ENCODE results near the gene TMSB10.
A peak's percentile ranks its signal among the peaks of the same experiment; 100 is the strongest.
"Not testable (repeated sequence)": the region's sequence is repeated elsewhere in the genome, so short reads cannot be mapped to it uniquely, and the experiment has no call there.

The TMSB10 gene

DNA sequence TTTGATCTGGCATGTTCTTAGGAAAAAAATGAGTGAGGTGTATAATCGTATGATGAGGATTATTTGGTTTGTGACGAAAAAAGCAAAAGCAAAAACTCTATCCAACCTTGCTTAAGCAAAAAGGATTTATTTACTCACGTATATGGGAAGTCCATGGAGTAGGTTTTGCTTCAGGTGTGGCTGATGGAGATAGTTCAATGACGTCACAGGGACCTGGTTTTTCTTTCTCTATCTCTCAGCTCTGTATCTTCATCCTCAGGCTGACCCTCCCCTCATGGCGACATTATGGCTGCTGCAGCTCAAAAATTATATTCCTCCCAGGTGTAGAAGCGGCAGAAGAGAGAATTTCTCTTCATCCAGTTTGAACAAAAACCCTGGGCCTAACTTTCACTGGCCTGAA lies 8.9 kb downstream of the TMSB10 start:
- Histone ChIP-seq H3K4me1 (ENCODE audit: insufficient read depth, poor library complexity, severe bottlenecking) (peaks cover 5% of the 10 kb centered on the region), H3K27ac (ENCODE audit: poor library complexity, severe bottlenecking) (no peak overlapping the region), H3K27me3 (ENCODE audit: insufficient read depth, poor library complexity, severe bottlenecking) (no peaks in the 10 kb centered on the region), H3K36me3 (ENCODE audit: low read depth) (no peaks in the 10 kb centered on the region), H3K4me3 (ENCODE audit: severe bottlenecking) (no peak overlapping the region), H3K9me3 (ENCODE audit: severe bottlenecking) (no peaks in the 10 kb centered on the region)
- TF ChIP-seq, protein P1, sequence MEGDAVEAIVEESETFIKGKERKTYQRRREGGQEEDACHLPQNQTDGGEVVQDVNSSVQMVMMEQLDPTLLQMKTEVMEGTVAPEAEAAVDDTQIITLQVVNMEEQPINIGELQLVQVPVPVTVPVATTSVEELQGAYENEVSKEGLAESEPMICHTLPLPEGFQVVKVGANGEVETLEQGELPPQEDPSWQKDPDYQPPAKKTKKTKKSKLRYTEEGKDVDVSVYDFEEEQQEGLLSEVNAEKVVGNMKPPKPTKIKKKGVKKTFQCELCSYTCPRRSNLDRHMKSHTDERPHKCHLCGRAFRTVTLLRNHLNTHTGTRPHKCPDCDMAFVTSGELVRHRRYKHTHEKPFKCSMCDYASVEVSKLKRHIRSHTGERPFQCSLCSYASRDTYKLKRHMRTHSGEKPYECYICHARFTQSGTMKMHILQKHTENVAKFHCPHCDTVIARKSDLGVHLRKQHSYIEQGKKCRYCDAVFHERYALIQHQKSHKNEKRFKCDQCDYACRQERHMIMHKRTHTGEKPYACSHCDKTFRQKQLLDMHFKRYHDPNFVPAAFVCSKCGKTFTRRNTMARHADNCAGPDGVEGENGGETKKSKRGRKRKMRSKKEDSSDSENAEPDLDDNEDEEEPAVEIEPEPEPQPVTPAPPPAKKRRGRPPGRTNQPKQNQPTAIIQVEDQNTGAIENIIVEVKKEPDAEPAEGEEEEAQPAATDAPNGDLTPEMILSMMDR (IDR thresholded peaks at IDR 0.05; ENCODE audit: poor library complexity, severe bottlenecking), result no peak
- DNase-seq (ENCODE audit: low spot score), result no peak
- ATAC-seq (ENCODE audit: low read depth), result no peak

DNA sequence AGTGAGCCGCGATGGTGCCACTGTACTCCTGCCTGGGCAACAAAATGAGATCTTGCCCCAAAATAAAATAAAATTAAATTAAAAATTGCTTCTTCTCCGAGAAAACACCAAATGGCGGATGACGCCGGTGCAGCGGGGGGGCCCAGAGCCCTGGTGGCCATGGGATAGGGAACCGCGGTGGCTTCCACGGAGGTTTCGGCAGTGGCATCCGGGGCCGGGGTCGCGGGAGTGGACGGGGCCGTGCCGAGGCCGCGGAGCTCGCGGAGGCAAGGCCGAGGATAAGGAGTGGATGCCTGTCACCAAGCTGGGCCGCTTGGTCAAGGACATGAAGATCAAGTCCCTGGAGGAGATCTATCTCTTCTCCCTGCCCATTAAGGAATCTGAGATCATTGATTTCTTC lies 10.2 kb downstream of the TMSB10 start:
- not testable (repeated sequence) for DNase-seq (ENCODE audit: low spot score); H3K27me3 ChIP-seq (ENCODE audit: insufficient read depth, poor library complexity, severe bottlenecking); H3K27ac ChIP-seq (ENCODE audit: poor library complexity, severe bottlenecking); ATAC-seq (ENCODE audit: low read depth); H3K9me3 ChIP-seq (ENCODE audit: severe bottlenecking); H3K36me3 ChIP-seq (ENCODE audit: low read depth); H3K4me3 ChIP-seq (ENCODE audit: severe bottlenecking)
- H3K4me1 ChIP-seq (ENCODE audit: insufficient read depth, poor library complexity, severe bottlenecking), result peaks cover 18% of the 10 kb centered on the region

DNA sequence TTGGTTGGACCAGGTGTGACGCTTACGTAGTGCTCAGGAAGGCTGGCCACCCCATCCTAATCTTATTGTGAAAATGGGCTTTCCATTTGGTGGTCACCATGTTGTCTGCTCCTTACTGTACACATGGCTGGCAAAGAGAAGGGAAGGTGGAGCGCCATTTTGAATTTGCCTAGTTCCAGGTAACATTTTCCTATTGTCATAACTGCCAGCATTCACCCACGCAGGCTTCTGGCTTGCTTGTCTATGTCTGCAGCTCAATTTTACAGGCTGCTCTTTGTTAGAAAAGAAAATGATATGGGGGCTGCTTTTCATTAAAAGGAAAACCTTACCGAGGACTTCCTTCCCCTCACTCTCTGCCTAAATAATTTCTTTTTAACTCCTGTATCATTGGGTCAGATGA lies 12.4 kb downstream of the TMSB10 start:
- not testable (repeated sequence) for DNase-seq (ENCODE audit: low spot score); H3K27me3 ChIP-seq (ENCODE audit: insufficient read depth, poor library complexity, severe bottlenecking); ATAC-seq (ENCODE audit: low read depth); H3K4me3 ChIP-seq (ENCODE audit: severe bottlenecking); H3K9me3 ChIP-seq (ENCODE audit: severe bottlenecking); H3K36me3 ChIP-seq (ENCODE audit: low read depth)
- H3K27ac ChIP-seq (ENCODE audit: poor library complexity, severe bottlenecking), result peak overlapping the region; percentile 98
- H3K4me1 ChIP-seq (ENCODE audit: insufficient read depth, poor library complexity, severe bottlenecking), result peaks cover 19% of the 10 kb centered on the region

DNA sequence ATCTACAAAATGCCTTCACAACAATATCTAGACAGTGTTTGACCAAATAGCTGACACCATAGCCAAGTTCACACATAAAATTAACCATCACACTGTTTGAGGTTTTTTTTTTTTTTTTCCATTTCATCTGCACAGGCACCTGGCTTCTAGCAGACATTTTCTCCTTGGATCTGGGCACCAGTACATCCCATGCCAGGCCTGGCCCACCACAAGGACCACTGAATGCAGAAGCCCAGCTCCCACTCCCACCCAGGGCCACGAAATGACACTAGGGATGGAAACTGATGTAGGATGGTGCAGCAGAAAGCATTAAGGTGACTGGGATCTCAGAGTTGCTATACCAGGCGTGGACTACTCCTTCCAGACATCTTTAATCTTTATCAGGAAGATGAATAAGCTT lies 13.0 kb downstream of the TMSB10 start:
- ATAC-seq (ENCODE audit: low read depth) (no peak), DNase-seq (ENCODE audit: low spot score) (no peak)
- Histone ChIP-seq H3K36me3 (ENCODE audit: low read depth) (no peaks in the 10 kb centered on the region), H3K27me3 (ENCODE audit: insufficient read depth, poor library complexity, severe bottlenecking) (no peaks in the 10 kb centered on the region), H3K27ac (ENCODE audit: poor library complexity, severe bottlenecking) (peak overlapping the region; percentile 98), H3K4me3 (ENCODE audit: severe bottlenecking) (no peak overlapping the region), H3K4me1 (ENCODE audit: insufficient read depth, poor library complexity, severe bottlenecking) (peaks cover 19% of the 10 kb centered on the region), H3K9me3 (ENCODE audit: severe bottlenecking) (no peaks in the 10 kb centered on the region)
- TF ChIP-seq, protein P1 (IDR thresholded peaks at IDR 0.05; ENCODE audit: poor library complexity, severe bottlenecking), result no peak

DNA sequence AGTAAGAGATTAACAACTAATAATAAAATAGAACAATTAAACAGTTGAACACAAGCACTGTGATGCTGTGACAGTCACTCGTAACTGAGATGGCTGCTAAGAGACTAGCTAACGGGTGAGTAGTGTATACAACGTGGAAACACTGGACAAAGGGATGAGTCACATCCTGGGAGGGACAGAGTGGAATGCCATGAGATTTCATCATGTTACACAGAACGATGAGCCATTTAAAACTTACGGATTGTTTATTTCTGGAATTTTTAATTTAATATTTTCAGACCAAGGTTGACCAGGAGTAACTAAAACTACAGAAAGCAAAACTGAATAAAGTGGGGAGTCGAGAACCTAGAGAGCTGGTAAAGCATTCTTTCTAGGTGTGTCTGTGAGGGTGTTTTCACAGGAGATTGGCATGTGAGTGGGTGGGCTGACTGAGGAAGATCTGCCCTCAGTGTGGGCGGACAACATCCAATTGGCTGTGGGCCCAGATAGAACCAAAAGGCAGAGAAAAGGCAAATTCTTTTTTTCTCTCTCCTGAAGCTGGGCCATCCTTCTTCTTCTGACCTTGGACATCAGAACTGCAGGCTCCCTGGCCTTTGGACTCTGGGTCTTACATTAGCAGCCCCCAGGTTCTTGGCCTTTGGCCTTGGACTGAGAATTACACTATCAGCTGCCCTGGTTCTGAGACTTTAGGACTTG lies 14.6 kb downstream of the TMSB10 start:
- no peaks in the 10 kb centered on the region for H3K36me3 ChIP-seq (ENCODE audit: low read depth)
- no peaks in the 10 kb centered on the region for H3K27me3 ChIP-seq (ENCODE audit: insufficient read depth, poor library complexity, severe bottlenecking)
- H3K4me3 ChIP-seq (ENCODE audit: severe bottlenecking), result peak overlapping the region; percentile 18
- peak; percentile 86 for DNase-seq (ENCODE audit: low spot score)
- peaks cover 25% of the 10 kb centered on the region for H3K4me1 ChIP-seq (ENCODE audit: insufficient read depth, poor library complexity, severe bottlenecking)
- ATAC-seq (ENCODE audit: low read depth), result peak; percentile 90
- TF ChIP-seq, protein P1 (IDR thresholded peaks at IDR 0.05; ENCODE audit: poor library complexity, severe bottlenecking), result no peak
- peak overlapping the region; percentile 98 for H3K27ac ChIP-seq (ENCODE audit: poor library complexity, severe bottlenecking)
- no peaks in the 10 kb centered on the region for H3K9me3 ChIP-seq (ENCODE audit: severe bottlenecking)

DNA sequence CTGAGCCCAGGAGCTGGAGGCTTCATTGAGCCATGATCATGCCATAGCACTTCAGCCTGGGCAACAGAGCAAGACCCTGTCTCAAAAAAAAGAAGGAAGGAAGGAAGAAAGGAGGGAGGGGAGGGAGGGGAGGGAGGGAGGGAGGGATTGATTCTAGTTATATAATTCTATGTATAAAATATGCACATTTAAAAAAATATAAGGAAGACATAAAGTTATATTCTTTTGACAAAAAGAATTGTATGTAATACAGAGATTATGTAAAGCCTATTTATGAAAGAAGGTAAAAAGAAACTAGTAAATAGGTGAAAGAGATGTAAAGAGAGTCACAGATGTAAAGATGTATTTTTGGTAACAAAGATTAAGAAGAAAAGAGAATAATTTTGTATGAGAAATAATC lies 17.6 kb downstream of the TMSB10 start:
- Histone ChIP-seq H3K27ac (ENCODE audit: poor library complexity, severe bottlenecking) (peak overlapping the region; percentile 98), H3K36me3 (ENCODE audit: low read depth) (no peaks in the 10 kb centered on the region), H3K4me1 (ENCODE audit: insufficient read depth, poor library complexity, severe bottlenecking) (peaks cover 40% of the 10 kb centered on the region), H3K9me3 (ENCODE audit: severe bottlenecking) (no peaks in the 10 kb centered on the region), H3K27me3 (ENCODE audit: insufficient read depth, poor library complexity, severe bottlenecking) (no peaks in the 10 kb centered on the region), H3K4me3 (ENCODE audit: severe bottlenecking) (no peak overlapping the region)
- TF ChIP-seq, protein P1 (IDR thresholded peaks at IDR 0.05; ENCODE audit: poor library complexity, severe bottlenecking), result no peak
- DNase-seq (ENCODE audit: low spot score) (no peak), ATAC-seq (ENCODE audit: low read depth) (no peak)
